Coronary artery (tissue), 2 donors: ENCODE measurements around the gene TEAD1.

Experiments used
- DNase-seq: peaks from one replicate; pipeline ENCODE4 v3.0.0-alpha.2; 2017; ENCODE audit warnings: low spot score
- H3K27ac ChIP-seq, 2 donors: fragments of 200-600 bp; sonication (generic); one replicate each; pipeline ENCODE4 v1.5.1; 2016 to 2019
- H3K4me3 ChIP-seq: fragments of 200-600 bp; sonication (generic); 2 replicates; pipeline ENCODE4 v1.5.1; 2016; ENCODE audit warnings: mild to moderate bottlenecking, moderate library complexity
- TF ChIP-seq, protein P1 (sequence below): fragments of 200-600 bp; sonication (generic); IDR thresholded peaks from one replicate; pipeline ENCODE4 v1.5.1; 2019; ENCODE audit warnings: antibody characterized with exemption

TEAD1 gene

DNA sequence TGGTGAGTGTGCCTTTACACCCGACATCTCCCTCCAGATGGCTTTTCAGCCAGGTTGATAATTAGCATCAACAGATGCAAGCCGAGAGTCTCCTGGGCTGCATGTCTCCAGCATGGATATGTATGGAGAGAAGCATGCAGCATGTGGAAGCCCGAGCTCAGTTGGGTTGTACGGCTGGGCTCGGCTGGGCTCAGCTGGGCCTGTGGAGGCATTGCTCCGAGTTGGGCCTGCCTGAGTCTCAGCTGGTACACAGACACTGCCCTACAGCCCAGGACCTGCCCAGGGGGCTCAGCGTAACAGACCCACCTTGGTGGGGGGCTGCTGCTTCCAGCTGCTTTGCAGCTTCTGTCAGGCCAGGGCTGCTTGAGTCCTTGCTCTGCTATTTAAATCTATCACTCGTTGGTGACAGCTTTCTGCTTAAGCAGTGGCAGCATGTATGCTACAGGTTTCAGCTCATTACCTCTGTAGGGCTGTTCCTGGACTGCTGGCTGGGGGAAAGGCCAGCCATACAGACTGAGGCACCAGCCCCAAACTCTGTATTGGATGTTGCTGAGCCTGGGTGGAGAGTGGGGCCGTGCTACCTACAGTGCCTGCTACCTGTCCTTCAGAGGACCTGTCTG is 115.5 kb downstream of the TEAD1 start:
- TF ChIP-seq, protein P1, sequence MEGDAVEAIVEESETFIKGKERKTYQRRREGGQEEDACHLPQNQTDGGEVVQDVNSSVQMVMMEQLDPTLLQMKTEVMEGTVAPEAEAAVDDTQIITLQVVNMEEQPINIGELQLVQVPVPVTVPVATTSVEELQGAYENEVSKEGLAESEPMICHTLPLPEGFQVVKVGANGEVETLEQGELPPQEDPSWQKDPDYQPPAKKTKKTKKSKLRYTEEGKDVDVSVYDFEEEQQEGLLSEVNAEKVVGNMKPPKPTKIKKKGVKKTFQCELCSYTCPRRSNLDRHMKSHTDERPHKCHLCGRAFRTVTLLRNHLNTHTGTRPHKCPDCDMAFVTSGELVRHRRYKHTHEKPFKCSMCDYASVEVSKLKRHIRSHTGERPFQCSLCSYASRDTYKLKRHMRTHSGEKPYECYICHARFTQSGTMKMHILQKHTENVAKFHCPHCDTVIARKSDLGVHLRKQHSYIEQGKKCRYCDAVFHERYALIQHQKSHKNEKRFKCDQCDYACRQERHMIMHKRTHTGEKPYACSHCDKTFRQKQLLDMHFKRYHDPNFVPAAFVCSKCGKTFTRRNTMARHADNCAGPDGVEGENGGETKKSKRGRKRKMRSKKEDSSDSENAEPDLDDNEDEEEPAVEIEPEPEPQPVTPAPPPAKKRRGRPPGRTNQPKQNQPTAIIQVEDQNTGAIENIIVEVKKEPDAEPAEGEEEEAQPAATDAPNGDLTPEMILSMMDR = no peak
- Histone ChIP-seq H3K27ac (peak overlapping the region in 1 of 2 donors; percentile 48), H3K4me3 (no peak overlapping the region)
- DNase-seq = no peak

DNA sequence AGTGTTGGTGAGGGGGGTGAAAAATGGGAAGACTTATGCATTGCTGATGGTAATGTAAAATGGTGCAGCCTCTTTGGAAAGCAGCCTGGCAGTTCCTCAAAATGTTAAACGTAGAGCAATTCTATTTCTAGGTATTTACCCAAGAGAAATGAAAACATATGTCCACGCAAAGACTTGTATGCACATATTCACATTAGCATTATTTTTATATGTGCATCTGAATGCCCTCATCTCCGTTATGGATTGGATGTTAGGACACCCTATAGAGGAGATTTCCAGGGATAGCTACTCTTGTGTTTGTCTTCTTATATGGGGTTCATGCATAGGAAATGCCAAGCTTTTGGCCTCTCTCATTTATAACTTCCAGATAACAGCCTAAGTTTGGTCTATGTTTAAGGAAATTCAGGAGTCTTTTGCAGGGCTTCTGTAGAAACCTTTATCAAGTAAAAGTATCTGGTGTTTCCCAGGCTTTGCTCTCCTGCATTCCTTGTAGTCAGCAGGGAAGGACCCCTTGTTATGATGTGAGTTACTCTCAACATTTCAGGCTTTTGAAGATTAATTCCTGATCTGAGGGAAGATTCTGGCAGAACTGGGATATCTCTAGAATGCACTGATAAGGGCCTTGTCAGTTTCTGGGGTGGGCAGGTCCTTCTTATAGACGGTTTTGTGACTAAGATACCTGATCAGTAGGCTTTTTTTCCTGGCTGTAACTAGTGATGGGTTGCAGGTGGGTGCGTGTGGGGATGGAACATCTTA is 116.8 kb downstream of the TEAD1 start:
- Histone ChIP-seq H3K4me3 (no peak overlapping the region), H3K27ac (no peak overlapping the region)
- DNase-seq = no peak
- TF ChIP-seq, protein P1 = no peak

DNA sequence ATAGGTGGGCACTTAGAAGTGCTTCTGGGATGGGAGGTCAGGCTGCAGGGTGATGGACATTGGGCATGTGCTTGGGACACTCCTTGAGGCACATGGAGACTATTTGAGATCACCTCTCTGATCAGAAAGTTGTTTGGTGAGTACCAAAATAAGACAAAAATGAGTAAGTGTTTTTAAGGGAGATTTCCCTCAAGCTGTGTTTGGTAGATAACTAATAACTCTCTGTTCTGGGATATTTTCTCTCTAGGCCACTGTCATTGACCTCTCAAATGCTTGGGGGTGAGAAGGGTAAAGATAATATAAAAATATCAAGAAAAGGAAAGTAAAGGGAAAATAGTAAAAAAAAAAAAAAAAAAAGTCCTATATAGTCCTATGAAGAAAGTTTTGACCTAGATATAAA is 117.8 kb downstream of the TEAD1 start:
- Histone ChIP-seq H3K4me3 (no peak overlapping the region), H3K27ac (peak overlapping the region in 1 of 2 donors; percentile 35)
- DNase-seq = no peak
- TF ChIP-seq, protein P1 = no peak

DNA sequence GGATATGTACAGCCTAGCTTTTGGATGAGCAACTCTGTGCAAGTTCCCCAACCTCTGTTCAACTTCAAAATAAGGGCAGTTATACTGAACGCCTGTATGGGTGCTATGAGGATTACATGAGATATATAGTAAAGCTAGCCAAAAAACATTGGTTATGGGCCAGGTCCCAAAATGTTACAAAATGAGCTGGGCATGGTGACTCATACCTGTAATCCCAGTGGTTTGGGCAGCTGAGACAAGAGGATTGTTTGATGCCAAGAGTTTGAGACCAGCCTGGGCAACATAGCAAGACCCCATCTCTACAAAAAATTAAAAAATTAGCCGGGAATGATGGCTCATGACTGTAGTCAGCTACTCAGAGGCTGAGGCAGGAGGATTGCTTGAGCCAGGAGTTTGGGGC is 118.4 kb downstream of the TEAD1 start:
- TF ChIP-seq, protein P1 = no peak
- Histone ChIP-seq H3K27ac (no peak overlapping the region), H3K4me3 (no peak overlapping the region)
- DNase-seq = no peak

DNA sequence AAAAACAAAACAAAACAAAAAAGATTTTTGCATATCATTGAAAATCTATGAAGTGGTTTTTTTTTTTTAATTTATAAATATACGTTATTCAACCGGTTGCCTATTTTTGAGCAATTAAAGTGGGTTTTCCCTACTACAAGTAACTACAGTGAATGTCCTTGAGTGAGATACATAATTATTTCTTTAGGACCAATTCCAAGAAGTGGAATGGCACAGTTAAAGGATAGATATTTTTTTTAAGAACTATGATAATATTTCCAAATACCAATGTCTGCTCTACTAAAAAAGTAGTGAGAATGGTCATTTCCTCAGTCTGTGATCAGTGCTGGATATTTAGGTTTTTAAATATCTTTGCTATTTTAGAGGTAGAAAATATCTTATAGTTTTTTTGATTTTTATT is 118.8 kb downstream of the TEAD1 start:
- Histone ChIP-seq H3K4me3 (no peak overlapping the region), H3K27ac (no peak overlapping the region)
- DNase-seq = no peak
- TF ChIP-seq, protein P1 = no peak

DNA sequence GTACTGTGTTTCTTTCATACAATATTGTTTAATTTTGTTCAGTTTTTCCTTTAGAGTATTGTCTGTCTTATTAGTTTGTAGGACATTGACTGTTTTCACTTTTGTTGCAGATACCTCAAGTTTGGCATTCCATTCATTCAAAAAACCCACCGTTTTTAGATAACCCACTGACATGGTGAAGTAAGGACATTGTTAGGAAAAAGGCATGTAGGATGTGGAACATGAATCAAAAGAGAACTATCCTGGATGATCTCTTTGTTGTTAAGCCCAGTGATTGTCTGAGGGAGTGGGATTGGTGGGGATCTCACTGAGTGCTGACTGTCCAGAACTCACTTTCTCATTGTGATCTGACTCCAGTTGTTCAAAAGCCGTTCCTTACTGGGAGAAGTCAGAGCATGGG is 119.3 kb downstream of the TEAD1 start:
- TF ChIP-seq, protein P1 = no peak
- no peak for DNase-seq
- Histone ChIP-seq H3K27ac (no peak overlapping the region), H3K4me3 (no peak overlapping the region)
